MV-4-11 (cell line): ENCODE measurements around the gene GPR62.
A peak's percentile ranks its signal among the peaks of the same experiment; 100 is the strongest.
"Not testable (repeated sequence)": the region's sequence is repeated elsewhere in the genome, so short reads cannot be mapped to it uniquely, and the experiment has no call there.

ENCODE experiments used
- DNase-seq: peaks from one replicate; lab custom pipeline; 2025; lab: John Stamatoyannopoulos, UW

The GPR62 gene

GRCh38 chr3:51971350-51971749 is 16.2 kb downstream of the GPR62 start:
- no peak for DNase-seq

GRCh38 chr3:51974277-51974962 is 19.2 kb downstream of the GPR62 start:
- peak; percentile 26 for DNase-seq

GRCh38 chr3:51974963-51975851 is 20.0 kb downstream of the GPR62 start, which contains the start of gene ABHD14A:
TSS of gene ABHD14A (plus strand) at chr3:51975064. CDS start at chr3:51975136, 72 bp downstream.
- DNase-seq: peak; percentile 50

- DNase-seq: peak; percentile 59
Observed at GRCh38 chr3:51975852-51976549, 20.8 kb downstream of the GPR62 start.

- no peak for DNase-seq
Observed at GRCh38 chr3:51977446-51978142, 22.4 kb downstream of the GPR62 start.

- no peak for DNase-seq
Observed at GRCh38 chr3:51978143-51978502, 22.9 kb downstream of the GPR62 start.

DNA sequence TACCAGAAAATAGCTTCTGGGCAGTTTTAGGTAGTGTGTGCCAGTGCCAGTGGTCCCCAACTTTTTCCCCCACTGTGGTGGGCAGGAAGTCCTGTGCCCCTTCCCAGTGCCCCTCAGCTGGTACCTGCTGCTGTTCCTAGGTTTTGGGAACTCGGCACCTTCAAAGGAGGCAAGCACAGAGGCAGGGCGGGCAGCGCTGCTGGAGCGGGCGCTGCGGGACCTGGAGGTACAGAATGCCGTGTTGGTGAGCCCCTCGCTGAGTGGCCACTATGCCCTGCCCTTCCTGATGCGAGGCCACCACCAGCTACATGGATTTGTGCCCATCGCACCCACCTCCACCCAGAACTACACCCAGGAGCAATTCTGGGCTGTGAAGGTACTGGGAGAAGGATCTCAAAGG is 25.1 kb downstream of the GPR62 start:
- DNase-seq: no peak

- DNase-seq: peak; percentile 62
Observed at GRCh38 chr3:51982352-51982837, 27.2 kb downstream of the GPR62 start.

GRCh38 chr3:51982838-51983577 is 27.8 kb downstream of the GPR62 start, which contains the start of gene ACY1:
TSS of gene ACY1 (plus strand) at chr3:51983535. CDS start at chr3:51984065, 530 bp downstream.
- DNase-seq: peak; percentile 82

GRCh38 chr3:51983578-51984268 is 28.5 kb downstream of the GPR62 start:
- peak; percentile 22 for DNase-seq

DNA sequence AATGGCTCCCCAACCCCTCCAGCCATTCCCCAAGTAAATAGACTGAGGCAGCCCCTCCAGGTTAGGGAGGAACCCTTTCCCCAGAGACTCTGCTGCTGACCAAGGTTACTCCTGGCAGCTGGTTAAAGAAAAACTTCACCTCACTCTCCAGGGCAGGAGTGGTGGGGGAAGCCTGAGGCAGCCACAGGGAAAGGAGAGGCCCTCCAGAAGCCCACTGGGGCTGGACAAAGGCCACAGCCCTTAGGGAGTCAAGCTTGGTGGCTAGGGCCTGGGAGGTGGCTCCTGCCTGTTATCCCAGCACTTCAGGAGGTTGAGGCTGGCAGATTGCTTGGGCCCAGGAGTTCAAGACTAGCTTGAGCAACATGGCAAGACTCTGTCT is 29.1 kb downstream of the GPR62 start:
- DNase-seq: no peak

GRCh38 chr3:51985063-51985462 is 29.9 kb downstream of the GPR62 start:
- no peak for DNase-seq

GRCh38 chr3:51986010-51986947 is 31.1 kb downstream of the GPR62 start:
- no peak for DNase-seq

- DNase-seq: no peak
Observed at GRCh38 chr3:51987568-51987967, 32.4 kb downstream of the GPR62 start.

DNA sequence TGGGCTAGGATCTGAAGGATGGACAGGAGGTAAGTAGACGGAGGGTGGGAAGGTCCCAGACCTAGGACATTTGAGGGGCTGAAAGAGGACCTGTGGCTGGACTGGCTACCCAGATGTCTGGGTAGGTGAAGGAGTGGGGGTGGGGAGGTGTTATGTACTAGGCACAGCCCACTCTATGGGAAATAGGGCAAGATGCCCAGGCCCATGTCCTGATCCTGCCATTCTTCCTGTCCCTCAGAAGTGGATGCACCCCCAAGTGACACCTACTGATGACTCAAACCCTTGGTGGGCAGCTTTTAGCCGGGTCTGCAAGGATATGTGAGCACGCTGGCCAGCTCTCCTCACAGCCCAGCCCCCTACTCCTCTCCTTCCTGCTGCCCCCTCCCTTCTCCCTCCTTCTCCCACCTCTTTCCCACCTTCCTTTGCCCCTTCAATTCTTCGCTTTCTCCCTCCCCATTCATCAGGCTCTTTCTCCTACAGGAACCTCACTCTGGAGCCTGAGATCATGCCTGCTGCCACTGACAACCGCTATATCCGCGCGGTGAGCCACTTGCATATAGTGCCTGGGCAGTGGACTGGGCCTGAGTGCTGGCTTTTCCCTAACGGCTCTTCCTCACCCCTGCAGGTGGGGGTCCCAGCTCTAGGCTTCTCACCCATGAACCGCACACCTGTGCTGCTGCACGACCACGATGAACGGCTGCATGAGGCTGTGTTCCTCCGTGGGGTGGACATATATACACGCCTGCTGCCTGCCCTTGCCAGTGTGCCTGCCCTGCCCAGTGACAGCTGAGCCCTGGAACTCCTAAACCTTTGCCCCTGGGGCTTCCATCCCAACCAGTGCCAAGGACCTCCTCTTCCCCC is 33.3 kb downstream of the GPR62 start:
- DNase-seq: no peak

DNA sequence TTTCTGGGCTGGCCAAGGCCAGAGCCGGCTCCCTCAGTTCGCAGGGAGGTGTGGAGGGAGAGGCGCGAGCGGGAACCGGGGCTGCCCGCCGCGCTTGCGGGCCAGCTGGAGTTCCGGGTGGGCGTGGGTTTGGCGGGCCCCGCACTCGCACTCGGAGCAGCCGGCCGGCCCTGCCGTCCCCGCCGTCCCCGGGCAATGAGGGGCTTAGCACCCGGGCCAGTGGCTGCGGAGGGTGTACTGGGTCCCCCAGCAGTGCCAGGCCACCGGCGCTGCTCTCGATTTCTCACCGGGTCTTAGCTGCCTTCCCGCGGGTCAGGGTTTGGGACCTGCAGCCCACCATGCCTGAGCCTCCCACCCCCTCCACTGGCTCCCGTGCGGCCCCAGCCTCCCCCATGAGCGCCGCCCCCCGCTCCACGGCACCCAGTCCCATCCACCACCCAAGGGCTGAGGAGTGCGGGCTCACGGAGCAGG is 35.4 kb downstream of the GPR62 start:
- DNase-seq: not testable (repeated sequence)

DNA sequence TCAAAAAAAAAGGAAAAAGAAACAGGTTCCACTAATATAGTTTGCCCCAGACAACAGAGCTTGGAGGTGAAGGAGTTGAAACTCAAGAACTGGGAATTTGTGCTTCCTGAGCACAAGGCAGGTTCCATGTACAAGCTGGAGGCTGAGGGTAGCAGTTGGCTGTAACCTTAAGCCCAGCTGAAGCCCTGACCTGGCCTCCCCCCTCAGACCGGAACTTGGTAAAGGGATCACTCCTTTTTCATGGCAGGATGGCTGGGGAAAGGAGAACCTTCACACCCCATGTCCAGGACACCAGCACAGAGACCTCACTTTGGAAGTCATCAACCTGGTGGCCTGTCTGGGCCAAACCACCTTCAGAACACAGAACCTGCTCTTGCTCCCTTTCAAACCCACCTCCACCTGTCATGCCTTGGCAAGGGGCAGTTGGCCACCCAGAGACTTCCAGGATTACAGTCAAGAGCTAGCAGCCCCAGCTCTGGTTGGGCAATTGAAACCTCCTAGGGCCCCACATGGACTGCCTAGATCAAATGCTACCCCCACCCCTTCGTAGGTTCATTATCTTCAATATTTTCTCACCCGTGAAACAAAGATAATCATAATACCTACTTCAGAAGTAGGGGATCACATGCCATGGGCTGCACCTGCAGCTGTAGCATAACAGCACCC is 37.0 kb downstream of the GPR62 start:
- DNase-seq: peak; percentile 16

GRCh38 chr3:51993657-51994056 is 38.5 kb downstream of the GPR62 start:
- not testable (repeated sequence) for DNase-seq
